MV-4-11 (cell line): ENCODE data around the gene TLE4.
"Not testable (repeated sequence)": the region's sequence is repeated elsewhere in the genome, so short reads cannot be mapped to it uniquely, and the experiment has no call there.

ENCODE experiments used
- DNase-seq: peaks from one replicate; lab custom pipeline; 2025; lab: John Stamatoyannopoulos, UW

TLE4 gene

DNA sequence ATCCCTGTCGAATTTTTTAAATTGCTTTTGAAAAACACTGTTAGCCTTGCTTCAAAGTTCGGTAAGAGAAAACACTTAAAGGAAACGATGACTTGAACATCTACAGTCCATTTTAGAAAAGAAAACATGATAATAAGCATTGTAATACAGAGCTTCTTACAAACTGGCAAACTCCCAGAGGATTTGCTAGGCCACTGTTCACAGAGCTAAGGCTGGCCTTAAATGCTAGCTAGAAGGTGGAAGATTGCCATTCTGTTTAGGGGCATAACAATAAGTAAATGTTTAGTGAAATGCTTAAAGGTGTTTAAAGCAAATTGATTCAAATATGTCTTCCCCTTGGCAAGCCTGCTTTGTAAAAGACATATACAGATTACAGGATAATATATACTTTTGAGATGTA lies 169.6 kb downstream of the TLE4 start:
- no peak for DNase-seq

GRCh38 chr9:79742110-79742721 lies 170.5 kb downstream of the TLE4 start:
- DNase-seq, result no peak

GRCh38 chr9:79744521-79744920 lies 172.8 kb downstream of the TLE4 start:
- no peak for DNase-seq

GRCh38 chr9:79745752-79746336 lies 174.1 kb downstream of the TLE4 start:
- peak; percentile 43 for DNase-seq

DNA sequence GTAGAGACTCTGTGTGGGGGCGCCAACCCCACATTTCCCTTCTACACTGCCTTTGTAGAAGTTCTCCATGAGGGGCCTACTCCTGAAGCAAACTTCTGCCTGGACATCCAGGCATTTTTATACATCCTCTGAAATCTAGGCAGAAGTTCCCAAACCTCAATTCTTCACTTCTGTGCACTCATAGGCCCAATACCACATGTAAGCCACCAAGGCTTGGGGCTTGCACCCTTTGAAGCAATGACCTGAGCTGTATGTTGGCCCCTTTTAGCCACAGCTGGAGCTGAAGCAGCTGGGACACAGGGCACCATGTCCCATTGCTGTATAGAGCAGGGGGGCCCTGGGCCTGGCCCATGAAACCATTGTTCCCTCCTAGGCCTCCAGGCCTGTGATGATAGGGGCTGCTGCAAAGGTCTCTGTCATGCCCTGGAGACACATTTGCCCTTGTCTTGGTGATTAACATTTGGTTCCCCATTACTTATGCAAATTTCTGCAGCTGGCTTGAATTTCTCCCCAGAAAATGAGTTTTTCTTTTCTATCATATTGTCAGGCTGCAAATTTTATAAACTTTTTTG lies 180.2 kb downstream of the TLE4 start:
- DNase-seq, result not testable (repeated sequence)

GRCh38 chr9:79756414-79756813 lies 184.6 kb downstream of the TLE4 start:
- DNase-seq, result no peak

GRCh38 chr9:79757074-79757473 lies 185.3 kb downstream of the TLE4 start:
- no peak for DNase-seq

- no peak for DNase-seq
Observed at GRCh38 chr9:79757881-79758669, 186.3 kb downstream of the TLE4 start.

DNA sequence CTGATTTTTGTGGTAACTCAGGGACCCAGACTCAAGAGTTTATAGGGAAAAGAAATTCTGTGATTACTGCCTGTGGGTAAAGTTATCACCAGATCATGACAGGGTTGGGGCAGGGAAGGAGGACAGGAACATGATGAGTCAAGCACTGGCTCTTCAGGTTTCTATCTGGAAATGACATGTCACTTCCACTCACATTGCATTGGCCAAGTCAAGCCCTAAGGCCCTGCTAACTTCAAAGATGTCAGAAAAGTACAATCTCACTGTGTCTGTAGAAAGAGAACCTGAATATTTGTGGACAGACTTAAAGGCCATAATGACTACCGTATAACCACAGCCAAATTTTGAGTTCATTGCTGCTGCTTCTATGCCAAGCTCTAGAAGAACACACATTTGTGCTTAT lies 187.7 kb downstream of the TLE4 start:
- DNase-seq, result no peak

DNA sequence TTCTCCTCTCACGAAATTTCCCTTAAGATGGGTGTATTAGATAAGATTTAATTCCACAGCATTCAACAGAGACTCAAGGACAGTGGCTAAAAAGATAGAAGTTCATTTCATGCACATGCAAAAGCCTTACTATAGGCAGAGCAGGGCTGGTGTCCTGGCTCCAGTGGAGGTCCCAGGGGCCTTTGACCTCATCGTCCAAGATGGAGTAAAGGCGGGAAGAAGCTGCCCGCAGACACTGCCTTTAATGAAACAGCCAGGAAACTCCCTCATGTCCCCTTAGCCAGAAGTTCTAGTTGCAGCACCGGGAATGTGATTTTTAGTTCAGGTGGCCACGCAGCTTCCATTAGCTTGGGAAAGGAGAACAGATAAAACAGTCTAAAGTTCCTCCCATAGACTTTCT lies 190.3 kb downstream of the TLE4 start:
- DNase-seq, result no peak

DNA sequence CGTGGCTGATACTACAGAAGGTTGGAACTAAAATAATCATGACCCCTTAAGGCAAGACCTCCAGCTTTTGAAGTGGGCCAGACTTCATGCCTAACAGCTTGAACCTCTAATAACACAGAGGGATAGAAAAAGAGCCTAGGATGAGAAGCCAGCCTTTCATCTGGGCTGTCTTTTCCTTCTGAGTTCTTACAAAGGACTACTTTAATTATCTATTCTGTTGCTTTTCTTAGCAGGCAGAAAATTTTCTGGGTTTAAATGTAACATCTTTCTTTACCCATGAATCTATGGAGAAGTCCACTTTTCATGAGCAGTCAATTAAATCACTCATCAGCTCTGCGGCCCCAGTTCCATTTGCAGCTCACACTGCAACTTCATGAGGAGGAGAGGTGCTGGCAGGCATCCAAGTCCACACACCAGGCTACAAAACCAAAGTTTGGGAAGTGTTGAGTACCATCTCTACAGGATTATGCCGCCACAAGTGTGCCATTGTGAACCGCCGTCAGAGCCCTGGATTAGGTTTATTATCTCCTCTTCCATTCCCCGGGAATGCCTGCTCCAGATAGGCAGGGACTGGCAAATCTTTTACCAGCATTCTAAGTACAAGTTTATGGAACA lies 192.0 kb downstream of the TLE4 start:
- no peak for DNase-seq

GRCh38 chr9:79764374-79764773 lies 192.6 kb downstream of the TLE4 start:
- DNase-seq, result no peak

GRCh38 chr9:79765466-79765865 lies 193.7 kb downstream of the TLE4 start:
- DNase-seq, result no peak

DNA sequence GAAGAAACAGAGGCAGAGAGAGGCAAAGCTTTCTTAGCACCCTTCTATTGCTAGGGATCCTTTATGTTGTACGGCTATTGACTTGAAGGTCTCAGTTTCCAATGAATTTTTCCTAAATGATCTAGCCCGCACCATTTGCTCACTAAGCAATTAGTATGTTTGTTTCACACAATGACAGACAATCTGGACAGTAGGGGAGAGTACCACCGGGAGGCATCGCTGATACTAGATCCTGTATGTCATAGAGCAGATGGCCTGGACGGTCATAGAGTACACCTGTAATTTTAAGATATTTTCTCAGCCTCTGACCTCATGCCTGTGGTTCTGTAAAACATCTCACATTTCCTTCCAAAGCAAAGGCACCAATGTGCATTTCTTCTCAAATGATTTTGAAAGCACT lies 194.3 kb downstream of the TLE4 start:
- no peak for DNase-seq

- DNase-seq, result no peak
Observed at GRCh38 chr9:79768194-79768593, 196.4 kb downstream of the TLE4 start.

DNA sequence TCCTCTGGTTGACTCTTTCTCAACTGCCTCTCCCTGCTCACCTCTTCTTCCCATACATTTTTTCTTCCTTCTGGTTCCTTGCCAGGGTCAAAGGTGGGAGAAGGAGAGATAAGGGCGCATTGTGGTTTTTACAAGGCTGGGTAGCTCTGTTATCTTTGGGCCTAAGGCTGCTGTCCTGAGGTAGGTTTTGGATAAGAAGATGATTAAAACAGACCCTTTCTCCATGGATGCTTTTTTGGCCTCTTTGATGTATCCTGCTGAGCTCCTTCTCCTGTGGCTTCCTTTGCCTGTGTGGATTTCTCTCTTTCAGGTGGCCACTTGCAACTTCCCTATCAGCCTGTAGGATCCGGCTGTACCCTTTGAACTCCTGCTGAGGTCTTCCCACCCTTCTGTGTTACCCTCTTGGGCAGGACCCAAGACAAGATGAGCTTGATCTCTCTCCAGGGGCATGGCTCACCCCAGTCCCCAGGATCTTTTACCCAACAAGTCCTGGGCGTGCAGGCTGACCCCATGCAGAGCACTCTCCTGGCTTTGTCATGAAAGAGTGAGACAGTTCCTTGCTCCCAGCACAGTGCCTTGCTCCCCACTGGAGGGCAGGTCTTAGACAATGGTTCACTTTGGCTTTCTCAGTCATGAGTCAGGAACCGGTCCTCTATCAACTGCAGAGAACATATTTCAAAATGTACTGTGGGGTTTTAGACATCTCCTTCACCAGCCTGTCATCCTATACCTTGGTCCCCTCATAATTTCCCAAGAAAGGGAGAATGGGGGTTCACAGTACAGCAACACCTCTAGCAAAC lies 197.9 kb downstream of the TLE4 start:
- no peak for DNase-seq

DNA sequence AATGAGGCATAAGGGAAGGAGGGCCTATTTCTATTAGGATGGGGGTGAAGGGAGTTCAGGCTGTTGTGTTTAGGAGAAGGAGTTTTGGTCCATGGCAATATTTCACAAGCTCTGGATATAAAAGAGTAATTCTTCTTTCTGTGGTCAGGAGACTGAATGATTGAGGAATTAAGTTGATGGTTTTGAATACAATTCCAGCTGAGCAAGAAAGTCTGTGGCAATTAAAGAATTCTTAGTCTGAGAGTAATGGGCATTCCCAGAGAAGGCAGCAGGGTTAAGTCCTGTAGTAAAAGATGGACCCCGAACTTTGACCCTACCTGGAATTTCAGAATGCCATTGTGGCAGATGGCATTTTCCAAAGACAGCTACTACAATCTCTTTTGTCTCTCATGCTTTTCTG lies 202.6 kb downstream of the TLE4 start:
- DNase-seq, result no peak
